H1 (cell line): ENCODE results near the gene TCF4. TPM values are rescaled to one million over a fixed set of nuclear protein-coding genes. Genes with fewer than 3 reads are reported as not detected.

ENCODE experiments used
- CTCF ChIA-PET: fragments of 300-600 bp; sonication (Branson Sonifier 250); formaldehyde crosslinking; loops from one replicate; lab custom pipeline; 2021; ENCODE audit not compliant: partially characterized antibody; lab: Charles Lee
- POLR2A ChIA-PET: fragments of 300-600 bp; sonication (Branson Sonifier 250); formaldehyde crosslinking; loops from one replicate; lab custom pipeline; 2021; ENCODE audit warnings: inconsistent platforms; ENCODE audit not compliant: partially characterized antibody; lab: Charles Lee
- DNase-seq, 2 experiments: peaks; one replicate each; pipeline versions ENCODE4 v3.0.0 to v3.0.0-alpha.2; 2010 to 2022; ENCODE audit warnings: low spot score in 2 of 2, low read depth in 1 of 2, mixed read lengths in 1 of 2
- FAIRE-seq: peaks from 2 replicates; lab custom pipeline; 2011; peaks lifted over from hg19 to GRCh38; lab: Jason Lieb, UNC
- H2AFZ ChIP-seq: 2 replicates; pipeline ENCODE4 v1.8.1; 2012; ENCODE audit warnings: low read length, inconsistent platforms
- H2AK5ac ChIP-seq: 2 replicates; pipeline ENCODE4 v1.6.1; 2013; ENCODE audit warnings: low read depth, low read length
- H2BK120ac ChIP-seq: replicated peaks from 2 replicates; pipeline ENCODE3; 2013; ENCODE audit warnings: low read depth, low read length, inconsistent platforms
- H2BK12ac ChIP-seq: 2 replicates; pipeline ENCODE4 v1.6.1; 2013; ENCODE audit warnings: low read depth, low read length
- H2BK15ac ChIP-seq: 2 replicates; pipeline ENCODE4 v1.6.1; 2013; ENCODE audit warnings: low read length
- H2BK20ac ChIP-seq: 2 replicates; pipeline ENCODE4 v1.6.1; 2013; ENCODE audit warnings: low read length
- H2BK5ac ChIP-seq: 2 replicates; pipeline ENCODE4 v1.6.1; 2013; ENCODE audit warnings: low read depth, low read length
- H3K14ac ChIP-seq: 2 replicates; pipeline ENCODE4 v1.6.1; 2013; ENCODE audit warnings: inconsistent platforms; ENCODE audit not compliant: insufficient read length
- H3K18ac ChIP-seq: 2 replicates; pipeline ENCODE4 v1.6.1; 2013; ENCODE audit warnings: low read length; ENCODE audit errors: extremely low read depth
- H3K23ac ChIP-seq: 2 replicates; pipeline ENCODE4 v1.6.1; 2013; ENCODE audit warnings: inconsistent platforms; ENCODE audit not compliant: insufficient read length
- H3K23me2 ChIP-seq: 2 replicates; pipeline ENCODE4 v1.6.1; 2013; ENCODE audit warnings: low read depth, low read length
- H3K27ac ChIP-seq: 2 replicates; pipeline ENCODE4 v1.6.1; 2011; ENCODE audit warnings: low read depth, low read length, inconsistent platforms
- H3K27me3 ChIP-seq, 4 experiments: replicated peaks in 1 of 4; 1 replicate in 1 of 4; 2 replicates in 3 of 4; pipeline versions ENCODE4 v1.6.1 to v1.8.1; 2011 to 2013; ENCODE audit warnings: low read length in 3 of 4, mild to moderate bottlenecking in 3 of 4, inconsistent platforms in 2 of 4, mixed read lengths in 2 of 4, moderate library complexity in 1 of 4; ENCODE audit not compliant: control insufficient read depth in 3 of 4, insufficient read depth in 3 of 4; ENCODE audit errors: extremely low read depth in 1 of 4
- H3K36me3 ChIP-seq, 4 experiments: 2 replicates each; pipeline versions ENCODE4 v1.6.1 to v1.8.1; 2011 to 2013; ENCODE audit warnings: mild to moderate bottlenecking in 4 of 4, low read length in 3 of 4, moderate library complexity in 2 of 4, control low read depth in 1 of 4, inconsistent platforms in 1 of 4; ENCODE audit not compliant: insufficient read depth in 4 of 4, control insufficient read depth in 2 of 4
- H3K4ac ChIP-seq: replicated peaks from 2 replicates; pipeline ENCODE3; 2013; ENCODE audit warnings: low read length, low read depth, mixed read lengths, inconsistent platforms; ENCODE audit not compliant: insufficient read length
- H3K4me1 ChIP-seq, 4 experiments: replicated peaks in 1 of 4; 1 replicate in 1 of 4; 2 replicates in 3 of 4; pipeline versions ENCODE4 v1.6.1 to v1.8.1; 2011 to 2013; ENCODE audit warnings: low read length in 3 of 4, inconsistent platforms in 2 of 4, mixed read lengths in 1 of 4; ENCODE audit not compliant: insufficient read depth in 4 of 4, control insufficient read depth in 3 of 4
- H3K4me2 ChIP-seq, 2 experiments: 2 replicates each; pipeline versions ENCODE4 v1.6.1 to v1.8.1; 2011 to 2013; ENCODE audit warnings: low read depth in 2 of 2, low read length in 2 of 2, control low read depth in 1 of 2, inconsistent platforms in 1 of 2, mild to moderate bottlenecking in 1 of 2; ENCODE audit not compliant: insufficient read depth in 1 of 2
- H3K4me3 ChIP-seq, 4 experiments: fragments of 200-600, 300-600 bp in 1 of 4; sonication (generic), shearing (Covaris generic), sonication (Bioruptor Twin) in 1 of 4; 2 replicates each; pipeline versions ENCODE4 v1.5.1 to v1.8.1; 2011 to 2016; ENCODE audit warnings: low read length in 4 of 4, low read depth in 3 of 4, control low read depth in 2 of 4, inconsistent platforms in 2 of 4, mild to moderate bottlenecking in 2 of 4, mixed read lengths in 1 of 4, moderate library complexity in 1 of 4; ENCODE audit not compliant: insufficient read depth in 2 of 4; ENCODE audit errors: extremely low read depth in 1 of 4
- H3K56ac ChIP-seq: replicated peaks from 2 replicates; pipeline ENCODE3; 2013; ENCODE audit warnings: low read depth, mild to moderate bottlenecking, mixed read lengths, low read length, inconsistent platforms; ENCODE audit not compliant: insufficient read length
- H3K79me1 ChIP-seq: 2 replicates; pipeline ENCODE4 v1.6.1; 2013; ENCODE audit warnings: low read depth, low read length, control low read depth
- H3K79me2 ChIP-seq, 2 experiments: 2 replicates each; pipeline versions ENCODE4 v1.6.1 to v1.8.1; 2012 to 2013; ENCODE audit warnings: low read length in 2 of 2, mild to moderate bottlenecking in 2 of 2, inconsistent platforms in 1 of 2; ENCODE audit not compliant: insufficient read depth in 2 of 2, control insufficient read depth in 1 of 2
- H3K9ac ChIP-seq, 4 experiments: replicated peaks in 1 of 4; 1 replicate in 1 of 4; 2 replicates in 3 of 4; pipeline versions ENCODE4 v1.6.1 to v1.8.1; 2011 to 2013; ENCODE audit warnings: low read depth in 3 of 4, low read length in 3 of 4, control low read depth in 2 of 4, mild to moderate bottlenecking in 2 of 4, moderate library complexity in 2 of 4, inconsistent platforms in 1 of 4; ENCODE audit errors: extremely low read depth in 1 of 4
- H3K9me3 ChIP-seq, 2 experiments: 2 replicates each; pipeline versions ENCODE4 v1.6.1 to v1.8.1; 2012 to 2013; ENCODE audit warnings: mild to moderate bottlenecking in 2 of 2, moderate library complexity in 2 of 2, control low read depth in 1 of 2, inconsistent platforms in 1 of 2, low read depth in 1 of 2, low read length in 1 of 2, mixed read lengths in 1 of 2; ENCODE audit not compliant: insufficient read depth in 2 of 2
- H4K20me1 ChIP-seq, 2 experiments: replicated peaks in 1 of 2; 2 replicates each; pipeline versions ENCODE3 to v1.8.1; 2011 to 2013; ENCODE audit warnings: inconsistent platforms in 2 of 2, low read length in 2 of 2, mild to moderate bottlenecking in 1 of 2; ENCODE audit not compliant: insufficient read depth in 2 of 2, control insufficient read depth in 1 of 2
- H4K5ac ChIP-seq: 2 replicates; pipeline ENCODE4 v1.6.1; 2013; ENCODE audit warnings: low read length, low read depth, mixed read lengths, inconsistent platforms; ENCODE audit not compliant: insufficient read length
- H4K8ac ChIP-seq: 2 replicates; pipeline ENCODE4 v1.8.0; 2013; ENCODE audit warnings: mild to moderate bottlenecking, moderate library complexity, low read length, inconsistent platforms; ENCODE audit not compliant: insufficient read depth; ENCODE audit errors: extremely low read depth
- H4K91ac ChIP-seq: replicated peaks from 2 replicates; pipeline ENCODE3; 2013; ENCODE audit warnings: low read length, mixed read lengths, inconsistent platforms; ENCODE audit not compliant: insufficient read length
- ASH2L ChIP-seq: fragments of 200-600, 300-600 bp; sonication (generic); IDR thresholded peaks from one replicate; pipeline ENCODE4 v1.7.1; 2017; ENCODE audit warnings: low read length
- BCL11A ChIP-seq, 2 experiments: IDR thresholded peaks; one replicate each; pipeline ENCODE4 v1.6.1; 2011; ENCODE audit warnings: low read depth in 2 of 2, low read length in 2 of 2, mild to moderate bottlenecking in 2 of 2
- CBX5 ChIP-seq: fragments of 300-800, 300-1000 bp; sonication (generic); IDR thresholded peaks from 2 replicates; pipeline ENCODE4 v1.7.1; 2016; ENCODE audit warnings: antibody characterized with exemption, low read length, low read depth
- CREB1 ChIP-seq: IDR thresholded peaks from 2 replicates; pipeline ENCODE4 v1.6.1; 2012; ENCODE audit warnings: inconsistent platforms
- GABPA ChIP-seq: IDR thresholded peaks from 2 replicates; pipeline ENCODE4 v1.6.1; 2011; ENCODE audit warnings: mild to moderate bottlenecking, low read length, moderate library complexity, borderline replicate concordance; ENCODE audit not compliant: insufficient read depth
- KDM4A ChIP-seq: IDR thresholded peaks from one replicate; pipeline ENCODE4 v1.7.1; 2012; ENCODE audit warnings: low read depth, mild to moderate bottlenecking, moderate library complexity, low read length, inconsistent platforms; ENCODE audit not compliant: severe bottlenecking
- PHF8 ChIP-seq: fragments of 200-600 bp; sonication (generic); conservative IDR thresholded peaks from 2 replicates; pipeline ENCODE4 v1.7.1; 2012; ENCODE audit warnings: low read depth, mild to moderate bottlenecking, inconsistent platforms, low read length, moderate library complexity
- POLR2A ChIP-seq, 2 experiments: IDR thresholded peaks; 1 replicate in 1 of 2; 2 replicates in 1 of 2; pipeline ENCODE4 v1.6.1; 2011; ENCODE audit warnings: low read depth in 2 of 2, low read length in 2 of 2, mild to moderate bottlenecking in 2 of 2; ENCODE audit errors: control extremely low read depth in 1 of 2
- RAD21 ChIP-seq, 2 experiments: IDR thresholded peaks in 1 of 2; conservative IDR thresholded peaks in 1 of 2; 2 replicates each; pipeline ENCODE4 v1.6.1; 2011; ENCODE audit warnings: low read depth in 2 of 2, low read length in 2 of 2, improper control_type of control experiment in 1 of 2, inconsistent platforms in 1 of 2, mild to moderate bottlenecking in 1 of 2, moderate library complexity in 1 of 2
- RNF2 ChIP-seq: fragments of 200-900, 300-1000 bp; sonication (generic); IDR thresholded peaks from 2 replicates; pipeline ENCODE4 v1.7.1; 2016; ENCODE audit warnings: borderline replicate concordance, low read depth, mild to moderate bottlenecking, antibody characterized with exemption, low read length; ENCODE audit not compliant: poor library complexity, severe bottlenecking; ENCODE audit errors: missing control alignments
- SP2 ChIP-seq: IDR thresholded peaks from 2 replicates; pipeline ENCODE4 v1.6.1; 2012; ENCODE audit warnings: mild to moderate bottlenecking, low read length, inconsistent platforms
- ZNF274 ChIP-seq: IDR thresholded peaks from 2 replicates; pipeline ENCODE4 v1.7.0; 2012; ENCODE audit warnings: low read length, borderline replicate concordance; ENCODE audit errors: extremely low read depth
- WGBS, 2 experiments: shearing (Covaris generic) in 1 of 2; methylation state at CpG; one replicate each; pipeline versions ENCODE4 v1.1.6 to v1.1.7; 2013 to 2015; ENCODE audit warnings: low lambda C conversion rate in 2 of 2, mixed read lengths in 2 of 2, inconsistent platforms in 1 of 2, low coverage in 1 of 2, missing lambda C conversion rate in 1 of 2; ENCODE audit not compliant: insufficient replicate concordance in 2 of 2, insufficient coverage in 1 of 2, insufficient read length in 1 of 2; ENCODE audit errors: extremely low coverage in 1 of 2, missing lambda C conversion rate in 1 of 2; 5-methylcytosine and 5-hydroxymethylcytosine counted together
- polyA plus RNA-seq, 7 experiments: library from polyadenylated mRNA; depleted of rRNA in 3 of 7; stranded (reverse) in 5 of 7; unstranded in 2 of 7; fragments of >200 nt in 5 of 7; fragments of 200-250 nt in 2 of 7; gene quantifications; 1 replicate in 5 of 7; 2 replicates in 1 of 7; 4 replicates in 1 of 7; pipeline versions ENCODE4 v1.2.1 to v1.2.3, GENCODE V29; 2011 to 2013; ENCODE audit warnings: missing spikeins in 2 of 7, mixed read lengths in 2 of 7
- total RNA-seq: library from RNA; stranded (reverse); fragmentation: NEBNext Ultra II Directional; extraction: Animal tissue kit (Norgen Biotek cat#: 25700); gene quantifications from 2 replicates; pipeline ENCODE4 v1.2.1, GENCODE V29; 2021

The TCF4 gene
- total and polyA plus RNA-seq, 2 of the 8 experiments (the other 6 are each of a cell fraction or from before 2014, with no cell fraction given): 59.3 to 118 TPM

GRCh38 chr18:55406451-55406991 lies 181.5 kb downstream of the TCF4 start:
- Histone ChIP-seq H3K27me3 (no peaks in the 10 kb centered on the region), H2AK5ac (no peak overlapping the region), H3K4ac (no peak overlapping the region), H4K5ac (no peak overlapping the region), H4K91ac (no peak overlapping the region), H3K36me3 (no peaks in the 10 kb centered on the region), H2BK15ac (no peak overlapping the region), H3K9me3 (no peaks in the 10 kb centered on the region), H4K20me1 (peaks cover 0 to 1% of the 10 kb centered on the region in 2 experiments), H3K79me2 (peaks cover 0 to 86% of the 10 kb centered on the region in 2 experiments; a peak in 3 of 4 replicates), H3K79me1 (no peaks in the 10 kb centered on the region; the same call in 1 of the 2 replicates), H3K56ac (no peak overlapping the region), H3K18ac (no peak overlapping the region), H2BK20ac (no peak overlapping the region), H2BK120ac (no peak overlapping the region), H3K9ac (no peak overlapping the region), H2BK12ac (no peak overlapping the region), H3K23me2 (no peaks in the 10 kb centered on the region), H4K8ac (no peak overlapping the region), H2BK5ac (no peak overlapping the region), H3K14ac (no peak overlapping the region), H3K4me3 (no peak overlapping the region), H3K23ac (no peak overlapping the region), H3K4me1 (peaks cover 3 to 19% (median 10%) of the 10 kb centered on the region in 4 experiments; a peak in 5 of 7 replicates), H3K4me2 (no peak overlapping the region), H3K27ac (no peak overlapping the region), H2AFZ (no peak overlapping the region)
- CTCF ChIA-PET: interaction anchor here (0.8 to 2.8 kb wide), 4 partner anchors 9 to 173 kb away, joined by 3 to 11 read pairs (median 4); no protein-coding TSS in a partner anchor
- 87% methylated on average over 15 of the region's 15 CpGs; no CpG with 5 or more reads in 1 of the 2 experiments for WGBS, 2 experiments
- POLR2A ChIA-PET: no interaction called here
- no peak for DNase-seq
- no peak for FAIRE-seq
- no peak for TF ChIP-seq POLR2A (IDR thresholded peaks at IDR 0.05; ENCODE audit: control extremely low read depth in 1 of 2, low read depth in 2 of 2, low read length in 2 of 2)
- no peak for TF ChIP-seq PHF8
- TF ChIP-seq RAD21 (IDR thresholded peaks at IDR 0.05 in 1 of 2, conservative IDR thresholded peaks at IDR 0.05 in 1 of 2; ENCODE audit: low read depth in 2 of 2, low read length in 2 of 2): no peak
- no peak for TF ChIP-seq ASH2L
- no peak for TF ChIP-seq CBX5
- no peak for TF ChIP-seq ZNF274
- no peak for TF ChIP-seq BCL11A (IDR thresholded peaks at IDR 0.05; ENCODE audit: low read depth in 2 of 2, low read length in 2 of 2)
- TF ChIP-seq RNF2: no peak
- TF ChIP-seq KDM4A: no peak
- TF ChIP-seq GABPA: no peak
- no peak for TF ChIP-seq CREB1
- no peak for TF ChIP-seq SP2
